ENCODE measurements around the gene NPTXR.

NPTXR gene

DNA sequence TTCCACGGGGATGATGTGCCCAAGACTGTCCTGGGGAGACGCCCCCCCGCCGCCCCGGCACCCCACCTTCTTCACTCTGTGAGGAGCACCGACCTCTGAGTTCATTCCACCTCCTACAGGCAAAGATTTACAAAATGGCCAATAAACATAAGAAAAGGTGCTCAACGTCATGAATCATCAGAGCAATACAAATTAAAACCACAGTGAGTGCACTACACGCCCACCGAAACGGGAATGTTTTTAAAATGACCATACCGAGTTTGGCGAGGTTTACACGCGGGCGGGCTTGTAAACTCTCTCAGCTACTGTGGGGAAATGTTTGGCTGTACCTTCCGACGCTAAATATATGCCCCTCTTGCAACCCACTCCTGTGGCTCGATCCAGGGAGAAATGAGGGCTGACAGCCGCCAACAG lies 7.9 kb downstream of the NPTXR start:
- no peak for TF ChIP-seq CTCF (IDR thresholded peaks at IDR 0.05; ENCODE audit: insufficient read depth, missing control alignments)
- DNase-seq (ENCODE audit: insufficient read length, low spot score) (no peak), FAIRE-seq (no peak)

DNA sequence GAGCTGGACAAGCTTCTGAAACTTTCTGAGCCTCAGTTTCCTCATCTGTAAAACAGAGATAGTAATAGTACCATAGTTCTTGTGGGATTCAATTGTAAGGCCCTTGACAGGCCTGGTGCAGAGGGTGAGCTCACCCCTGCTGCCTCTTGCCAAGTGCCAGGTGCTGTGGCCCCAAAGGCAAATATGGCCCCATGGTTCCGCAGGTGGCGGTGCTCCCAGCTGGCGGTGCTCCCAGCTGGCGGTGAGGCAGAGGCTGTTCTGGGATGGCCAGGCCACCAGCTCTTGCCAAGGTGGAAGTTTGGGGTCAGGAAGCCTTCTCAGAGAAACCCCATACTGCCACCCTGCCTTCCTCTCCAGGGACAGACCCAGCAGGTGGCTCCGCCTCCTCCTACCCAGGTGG lies 8.8 kb downstream of the NPTXR start:
- TF ChIP-seq CTCF (IDR thresholded peaks at IDR 0.05; ENCODE audit: insufficient read depth, missing control alignments): no peak
- DNase-seq (ENCODE audit: insufficient read length, low spot score): no peak
- no peak for FAIRE-seq

DNA sequence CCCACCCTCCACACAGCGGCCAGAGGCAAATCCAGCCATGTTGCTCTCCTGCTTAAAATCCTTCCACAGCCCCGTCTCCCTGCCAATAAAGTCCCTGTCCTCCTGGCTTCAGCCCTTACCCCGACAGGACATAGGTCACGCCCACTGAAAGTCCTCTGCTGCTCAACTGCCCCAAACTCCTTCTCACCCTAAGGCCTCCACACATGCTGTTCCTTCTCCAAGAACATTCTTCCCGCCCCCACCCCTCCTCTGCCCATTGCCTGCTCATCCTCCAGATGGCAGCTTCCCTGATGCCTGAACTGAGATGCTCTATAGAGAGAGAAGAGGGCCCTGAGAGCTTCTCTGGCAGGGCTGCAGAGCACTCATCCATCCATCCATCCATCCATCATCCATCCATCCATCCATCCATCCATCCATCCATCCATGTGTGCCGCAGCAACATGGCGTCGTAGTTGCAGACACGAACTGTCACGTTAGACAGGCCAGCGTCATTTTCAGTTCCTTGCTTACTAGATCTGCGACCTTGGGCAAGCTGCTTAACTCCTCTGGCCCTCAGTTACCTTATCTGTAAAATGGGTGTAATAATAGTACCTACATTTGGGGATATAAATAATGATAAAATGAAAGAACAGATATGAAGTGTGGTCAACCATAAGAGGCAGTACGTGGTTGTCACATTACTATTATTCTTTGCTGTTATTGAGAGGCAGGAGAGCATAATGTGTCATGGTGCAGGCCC lies 9.4 kb downstream of the NPTXR start:
- no peak for TF ChIP-seq CTCF (IDR thresholded peaks at IDR 0.05; ENCODE audit: insufficient read depth, missing control alignments)
- DNase-seq (ENCODE audit: insufficient read length, low spot score) (no peak), FAIRE-seq (no peak)

- TF ChIP-seq CTCF (IDR thresholded peaks at IDR 0.05; ENCODE audit: insufficient read depth, missing control alignments): no peak
- DNase-seq (ENCODE audit: insufficient read length, low spot score) (no peak), FAIRE-seq (no peak)
Observed at GRCh38 chr22:38833061-38833460, 10.8 kb downstream of the NPTXR start.

- no peak for FAIRE-seq
- no peak for TF ChIP-seq CTCF (IDR thresholded peaks at IDR 0.05; ENCODE audit: insufficient read depth, missing control alignments)
- no peak for DNase-seq (ENCODE audit: insufficient read length, low spot score)
Observed at GRCh38 chr22:38832005-38832978, 11.5 kb downstream of the NPTXR start.

DNA sequence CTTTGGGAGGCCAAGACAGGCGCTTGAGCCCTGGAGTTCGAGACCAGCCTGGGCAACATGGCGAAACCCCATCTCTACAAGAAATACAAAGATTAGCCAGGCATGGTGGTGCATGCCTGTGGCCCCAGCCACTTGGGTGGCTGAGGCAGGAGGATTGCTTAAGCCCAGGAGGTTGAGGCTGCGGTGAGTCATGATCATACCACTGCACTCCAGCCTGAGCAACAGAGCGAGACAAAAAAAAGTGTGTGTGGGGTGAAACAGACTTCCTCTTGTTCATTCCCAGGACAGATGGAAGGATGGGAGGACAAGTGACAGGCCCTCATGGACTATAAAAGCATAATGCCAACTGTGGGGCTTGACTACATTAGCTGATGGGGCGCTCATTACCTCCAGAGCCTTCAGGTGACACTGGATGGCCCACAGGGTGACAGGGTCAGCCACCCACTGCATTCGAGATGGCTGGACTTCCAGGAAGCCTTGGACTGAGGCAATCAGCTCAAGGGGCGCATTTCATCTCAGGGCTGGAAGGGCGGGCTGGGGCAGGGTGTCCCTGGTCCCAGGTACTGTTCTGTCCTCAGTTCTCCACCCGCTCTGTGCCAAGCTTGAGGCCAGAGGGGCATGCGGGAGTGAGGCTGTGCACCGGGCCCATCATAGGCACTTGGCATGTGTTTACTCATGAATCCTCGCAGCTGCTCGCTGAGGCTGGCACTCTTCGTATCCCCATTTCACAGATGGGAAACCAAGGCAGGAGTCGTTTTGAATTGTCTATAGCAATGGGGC lies 12.5 kb downstream of the NPTXR start:
- FAIRE-seq (no peak), DNase-seq (ENCODE audit: insufficient read length, low spot score) (no peak)
- no peak for TF ChIP-seq CTCF (IDR thresholded peaks at IDR 0.05; ENCODE audit: insufficient read depth, missing control alignments)
